Measurements from ENCODE around the gene TNKS2. TPM values are rescaled to one million over a fixed set of nuclear protein-coding genes. Genes with fewer than 3 reads are reported as not detected.
"Not testable (repeated sequence)": the region's sequence is repeated elsewhere in the genome, so short reads cannot be mapped to it uniquely, and the experiment has no call there.

The TNKS2 gene
- total RNA-seq (10 to 100 TPM; 28.2 to 80.1 TPM), polyA plus RNA-seq (10 to 100 TPM in 1 of 2 donors, 1 to 10 TPM in 1; 8.6 to 18.4 TPM)
- long read RNA-seq, donor 1, full-length matches to known transcripts, result 2 of 12 reads
- long read RNA-seq, donor 1, partial matches to known transcripts, result 10 of 12 reads
- long read RNA-seq, donor 1, other reads (novel, unspliced or antisense), result 0 of 12 reads
- long read RNA-seq, donor 2, result 0 reads
- long read RNA-seq, donor 3, full-length matches to known transcripts, result 3 of 401 reads
- long read RNA-seq, donor 3, partial matches to known transcripts, result 398 of 401 reads
- long read RNA-seq, donor 3, other reads (novel, unspliced or antisense), result 0 of 401 reads
- long read RNA-seq, donor 4, result 0 reads
- long read RNA-seq, donor 5, full-length matches to known transcripts, result 4 of 4 reads
- long read RNA-seq, donor 5, partial matches to known transcripts, result 0 of 4 reads
- long read RNA-seq, donor 5, other reads (novel, unspliced or antisense), result 0 of 4 reads

DNA sequence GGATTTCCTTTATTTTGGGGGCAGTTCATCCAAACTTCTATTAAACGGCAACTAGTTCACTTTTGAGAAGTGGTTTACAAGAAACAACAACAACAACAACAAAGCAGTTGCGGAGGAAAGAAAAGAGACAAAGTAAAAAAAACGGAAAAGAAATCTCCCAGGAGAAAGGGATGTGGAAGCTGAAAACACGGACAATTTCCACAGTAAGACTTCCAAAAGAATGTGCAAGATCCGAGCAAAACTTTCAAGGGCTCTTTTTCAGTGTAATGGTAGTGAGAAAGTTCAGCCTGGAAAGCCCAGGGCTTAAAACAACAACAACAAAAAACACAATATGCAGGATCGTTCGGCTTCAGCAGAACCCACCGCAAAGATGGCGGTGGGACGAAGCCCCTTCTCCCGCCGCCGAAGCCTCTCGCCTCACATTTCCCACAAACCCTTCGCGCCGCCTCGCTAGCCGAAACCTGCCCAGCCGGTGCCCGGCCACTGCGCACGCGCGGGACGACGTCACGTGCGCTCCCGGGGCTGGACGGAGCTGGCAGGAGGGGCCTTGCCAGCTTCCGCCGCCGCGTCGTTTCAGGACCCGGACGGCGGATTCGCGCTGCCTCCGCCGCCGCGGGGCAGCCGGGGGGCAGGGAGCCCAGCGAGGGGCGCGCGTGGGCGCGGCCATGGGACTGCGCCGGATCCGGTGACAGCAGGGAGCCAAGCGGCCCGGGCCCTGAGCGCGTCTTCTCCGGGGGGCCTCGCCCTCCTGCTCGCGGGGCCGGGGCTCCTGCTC, at the start of gene TNKS2:
Gene TNKS2, plus strand, starts transcription at position 553 of the 775 bp plus-strand sequence. CDS start 265 bp downstream, outside the sequence.
- Histone ChIP-seq H3K27me3 (ENCODE audit: control insufficient read depth in 3 of 3, insufficient read depth in 3 of 3, low read length in 2 of 3) (no peaks in the 10 kb centered on the region), H3K4me1 (ENCODE audit: control insufficient read depth in 5 of 5, insufficient read depth in 5 of 5, low read length in 5 of 5) (peaks cover 0 to 27% (median 7%) of the 10 kb centered on the region in 5 donors), H3K9ac (ENCODE audit: insufficient read depth in 1 of 2, low read length in 2 of 2) (peak within 1 kb of the TSS; percentile 88 to 99), H3K36me3 (ENCODE audit: control insufficient read depth in 4 of 4, insufficient read depth in 4 of 4, low read length in 4 of 4) (peaks cover 0 to 6% (median 3%) of the 10 kb centered on the region in 4 donors), H3K27ac (ENCODE audit: low read depth in 1 of 2, low read length in 1 of 2) (peak within 1 kb of the TSS; percentile 99 to 100), H3K4me3 (peak within 1 kb of the TSS; percentile 99), H3K9me3 (ENCODE audit: control insufficient read depth in 4 of 4, insufficient read depth in 3 of 4, low read length in 3 of 4) (no peaks in the 10 kb centered on the region)
- peak; percentile 98 to 99 (median 98) for DNase-seq
- no peak for TF ChIP-seq CTCF (IDR thresholded peaks at IDR 0.05; ENCODE audit: control extremely low read depth, extremely low read depth)
- ATAC-seq (ENCODE audit: insufficient read depth, low FRiP score), result peak; percentile 91
- 0 to 1% methylated on average over 61 to 64 of the region's 64 CpGs for WGBS, 2 donors

- 90 to 95% methylated on average over 15 to 20 of the region's 20 CpGs for WGBS, 2 donors
- H3K36me3 ChIP-seq (ENCODE audit: control insufficient read depth in 4 of 4, insufficient read depth in 4 of 4, low read length in 4 of 4); H3K27me3 ChIP-seq (ENCODE audit: control insufficient read depth in 3 of 3, insufficient read depth in 3 of 3, low read length in 2 of 3); H3K9me3 ChIP-seq (ENCODE audit: control insufficient read depth in 4 of 4, insufficient read depth in 3 of 4, low read length in 3 of 4); ATAC-seq (ENCODE audit: insufficient read depth, low FRiP score); H3K9ac ChIP-seq (ENCODE audit: insufficient read depth in 1 of 2, low read length in 2 of 2); H3K27ac ChIP-seq (ENCODE audit: low read depth in 1 of 2, low read length in 1 of 2); DNase-seq; H3K4me3 ChIP-seq; H3K4me1 ChIP-seq (ENCODE audit: control insufficient read depth in 5 of 5, insufficient read depth in 5 of 5, low read length in 5 of 5): not testable (repeated sequence)
Observed at GRCh38 chr10:91749592-91749991, 48.6 kb upstream of the TNKS2 start.

GRCh38 chr10:91756286-91756685, 41.9 kb upstream of the TNKS2 start:
- H3K36me3 ChIP-seq (ENCODE audit: control insufficient read depth in 4 of 4, insufficient read depth in 4 of 4, low read length in 4 of 4), result no peaks in the 10 kb centered on the region
- H3K4me1 ChIP-seq (ENCODE audit: control insufficient read depth in 5 of 5, insufficient read depth in 5 of 5, low read length in 5 of 5), result no peaks in the 10 kb centered on the region
- no peak for ATAC-seq (ENCODE audit: insufficient read depth, low FRiP score)
- no peak overlapping the region for H3K27ac ChIP-seq (ENCODE audit: low read depth in 1 of 2, low read length in 1 of 2)
- H3K9ac ChIP-seq (ENCODE audit: insufficient read depth in 1 of 2, low read length in 2 of 2), result no peak overlapping the region
- no peak for TF ChIP-seq CTCF (IDR thresholded peaks at IDR 0.05; ENCODE audit: control extremely low read depth, extremely low read depth)
- DNase-seq, result no peak
- H3K4me3 ChIP-seq, result no peak overlapping the region
- H3K27me3 ChIP-seq (ENCODE audit: control insufficient read depth in 3 of 3, insufficient read depth in 3 of 3, low read length in 2 of 3), result no peaks in the 10 kb centered on the region
- H3K9me3 ChIP-seq (ENCODE audit: control insufficient read depth in 4 of 4, insufficient read depth in 3 of 4, low read length in 3 of 4), result no peaks in the 10 kb centered on the region
- WGBS, 2 donors, result 40 to 65% methylated on average over 2 of the region's 2 CpGs

Data from lung (tissue), 16 donors.